Retina (tissue), 1 donor: ENCODE results near the gene KLF2.
"Not testable (repeated sequence)": the region's sequence is repeated elsewhere in the genome, so short reads cannot be mapped to it uniquely, and the experiment has no call there.

Experiments used
- DNase-seq: peaks from one replicate; pipeline ENCODE4 v3.0.0-alpha.2; 2016

KLF2 gene

GRCh38 chr19:16324384-16325160 is at the start of gene KLF2:
KLF2 (plus strand) TSS chr19:16324826; CDS start chr19:16324924, 98 bp downstream.
- peak; percentile 69 for DNase-seq

- DNase-seq, result no peak
These were observed 44.3 kb upstream of the KLF2 start for GRCh38 chr19:16280306-16280705.

DNA sequence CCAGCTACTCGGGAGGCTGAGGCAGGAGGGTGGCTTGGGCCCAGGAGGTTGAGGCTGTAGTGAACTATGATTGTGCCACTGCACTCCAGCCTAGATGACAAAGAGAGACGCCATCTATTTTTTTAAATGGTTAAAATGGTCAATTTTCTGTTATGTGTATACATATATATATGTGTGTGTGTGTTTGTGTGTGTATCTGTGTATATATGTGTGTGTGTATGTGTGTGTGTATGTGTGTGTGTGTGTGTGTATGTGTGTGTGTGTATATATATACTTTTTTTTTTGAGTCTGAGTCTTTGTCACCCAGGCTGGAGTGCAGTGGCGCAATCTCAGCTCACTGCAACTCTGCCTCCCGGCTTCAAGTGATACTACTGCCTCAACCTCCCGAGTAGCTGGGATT is 42.9 kb upstream of the KLF2 start:
- DNase-seq, result no peak

DNA sequence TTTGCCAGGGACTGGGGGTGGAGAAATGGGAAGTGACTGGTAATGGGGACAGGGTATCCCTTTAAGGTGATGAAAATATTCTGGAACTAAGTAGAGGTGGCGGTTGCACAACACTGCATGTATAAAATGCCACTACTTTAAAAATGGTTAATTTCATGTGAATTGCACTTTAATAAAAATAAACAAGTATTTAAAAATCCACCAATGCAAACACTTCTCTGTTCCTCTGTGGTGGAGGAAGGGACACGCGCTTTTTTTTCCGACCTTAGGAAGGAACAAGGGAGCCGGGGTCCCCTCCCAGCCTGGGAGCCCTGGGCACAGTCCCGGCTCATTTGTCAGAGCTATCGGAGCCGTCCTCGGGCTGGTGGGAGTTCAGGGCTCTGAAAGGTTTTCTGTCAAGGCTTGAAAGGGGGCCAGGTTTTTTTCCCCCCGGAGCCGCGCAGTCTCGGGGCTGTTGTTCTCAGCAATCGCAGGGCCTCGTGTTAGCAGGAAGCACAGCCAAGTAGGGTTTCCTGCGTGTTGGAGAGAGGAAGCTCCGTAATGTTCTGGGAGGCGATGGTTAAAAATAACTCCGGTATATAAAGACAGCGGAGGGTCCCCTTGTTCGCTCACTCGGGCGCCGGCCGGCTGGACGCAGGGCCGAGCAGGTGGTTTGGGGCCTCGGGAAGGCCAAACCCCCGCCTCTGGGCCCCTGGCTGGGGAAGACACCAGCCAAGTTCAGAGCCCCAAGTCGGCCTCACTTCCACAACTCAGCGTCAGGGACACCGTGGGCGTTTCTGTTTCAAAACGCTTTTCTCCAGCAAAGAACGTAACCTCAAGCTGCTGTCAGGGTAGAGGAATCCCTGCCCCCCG is 41.2 kb upstream of the KLF2 start:
- peak; percentile 61 for DNase-seq

DNA sequence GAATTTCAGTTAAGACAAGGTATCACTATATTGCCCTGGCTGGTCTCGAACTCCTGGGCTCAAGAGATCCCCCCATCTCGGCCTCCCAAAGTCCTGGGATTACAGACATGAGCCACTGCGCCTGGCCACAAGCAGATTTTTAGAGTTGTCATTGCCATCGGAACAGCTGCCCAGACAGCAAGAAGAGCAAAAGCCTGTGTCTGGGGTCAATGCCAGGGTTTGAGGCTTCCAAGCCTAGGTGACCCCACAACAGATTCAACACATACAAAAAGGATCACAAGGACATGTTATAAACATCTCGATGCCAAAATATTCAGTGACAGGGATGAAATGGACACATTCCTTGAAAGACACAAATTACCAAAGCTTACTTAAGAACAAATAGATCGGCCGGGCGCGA is 40.1 kb upstream of the KLF2 start:
- no peak for DNase-seq

- not testable (repeated sequence) for DNase-seq
These were observed 39.5 kb upstream of the KLF2 start for GRCh38 chr19:16285079-16285478.

- peak; percentile 69 for DNase-seq
These were observed 38.7 kb upstream of the KLF2 start for GRCh38 chr19:16285769-16286498.

DNA sequence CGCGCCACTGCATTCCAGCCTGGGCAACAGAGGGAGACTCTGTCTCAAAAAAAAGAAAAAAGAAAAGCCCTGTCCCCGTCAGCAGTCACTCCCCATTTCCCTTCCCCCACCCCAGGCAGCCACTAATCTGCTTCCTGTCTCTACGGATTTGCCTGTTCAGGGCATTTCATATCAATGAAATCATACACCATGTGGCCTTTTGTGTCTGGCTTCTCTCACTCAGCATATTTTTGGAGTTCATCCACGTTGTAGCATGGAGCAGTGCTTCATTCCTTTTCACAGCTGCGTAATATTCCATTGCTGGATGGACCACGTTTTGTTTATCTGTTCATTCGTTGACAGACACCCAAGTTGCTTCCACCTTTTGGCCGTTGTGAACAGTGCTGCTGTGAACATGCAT is 36.1 kb upstream of the KLF2 start:
- no peak for DNase-seq

DNA sequence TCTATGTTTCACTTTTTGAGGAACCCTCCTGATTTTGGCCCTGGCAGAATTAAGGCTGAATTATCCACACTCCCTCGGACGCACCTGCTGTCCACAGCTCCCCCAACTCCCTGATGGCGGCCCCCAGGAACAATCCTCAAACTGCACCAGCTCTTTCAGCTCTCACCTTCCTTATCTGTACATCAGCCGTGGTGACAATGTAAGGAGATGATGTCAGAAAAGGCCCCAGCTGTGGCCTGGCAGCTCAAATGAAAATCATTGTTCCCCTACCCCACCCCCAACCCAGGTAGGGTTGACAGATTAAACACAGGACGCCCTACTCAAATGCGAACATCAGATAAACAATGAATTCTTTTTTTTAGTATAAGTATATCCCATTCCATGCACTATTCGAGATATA is 35.0 kb upstream of the KLF2 start:
- DNase-seq, result no peak

DNA sequence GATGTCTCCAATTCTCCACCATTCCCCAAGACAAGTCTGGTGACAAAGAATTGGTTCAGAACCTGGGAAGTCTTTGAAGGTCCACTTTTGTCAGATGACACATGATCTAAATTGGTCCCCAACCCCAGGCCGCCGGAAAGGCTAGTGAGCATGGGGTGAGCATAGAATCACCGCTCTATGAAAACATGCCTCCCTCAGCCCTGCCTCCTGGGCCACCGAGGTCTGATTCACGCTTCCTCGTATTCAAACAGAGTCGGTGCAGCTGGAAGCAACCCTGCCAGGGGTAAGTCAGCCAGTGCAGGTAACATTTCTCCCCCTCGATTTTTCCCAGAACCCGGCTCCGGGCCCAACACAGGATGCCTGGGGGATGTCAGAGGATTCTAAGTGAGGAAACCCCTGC is 33.9 kb upstream of the KLF2 start:
- no peak for DNase-seq

- no peak for DNase-seq
These were observed 31.2 kb upstream of the KLF2 start for GRCh38 chr19:16293118-16294091.

GRCh38 chr19:16295057-16295456 is 29.6 kb upstream of the KLF2 start:
- DNase-seq, result no peak

DNA sequence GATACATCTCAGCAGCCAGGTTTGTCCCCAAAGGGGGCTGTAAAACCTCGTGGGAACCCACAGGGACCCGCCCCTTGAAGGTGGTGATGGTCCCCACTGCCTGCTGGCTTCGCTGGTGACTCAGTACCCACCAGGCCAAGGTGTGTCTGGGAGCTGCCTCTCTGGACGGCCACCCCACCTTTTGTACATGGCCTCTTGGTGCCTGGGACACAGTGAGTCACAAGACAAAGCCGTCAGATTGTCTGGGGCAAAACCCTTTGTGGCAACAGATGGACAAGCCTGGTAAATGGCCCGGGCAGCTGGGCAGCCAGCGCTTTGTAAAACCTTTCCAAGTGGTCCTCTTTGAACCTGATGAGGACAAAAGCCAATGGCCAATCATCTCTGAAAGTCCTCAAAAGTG is 27.9 kb upstream of the KLF2 start:
- DNase-seq, result no peak

DNA sequence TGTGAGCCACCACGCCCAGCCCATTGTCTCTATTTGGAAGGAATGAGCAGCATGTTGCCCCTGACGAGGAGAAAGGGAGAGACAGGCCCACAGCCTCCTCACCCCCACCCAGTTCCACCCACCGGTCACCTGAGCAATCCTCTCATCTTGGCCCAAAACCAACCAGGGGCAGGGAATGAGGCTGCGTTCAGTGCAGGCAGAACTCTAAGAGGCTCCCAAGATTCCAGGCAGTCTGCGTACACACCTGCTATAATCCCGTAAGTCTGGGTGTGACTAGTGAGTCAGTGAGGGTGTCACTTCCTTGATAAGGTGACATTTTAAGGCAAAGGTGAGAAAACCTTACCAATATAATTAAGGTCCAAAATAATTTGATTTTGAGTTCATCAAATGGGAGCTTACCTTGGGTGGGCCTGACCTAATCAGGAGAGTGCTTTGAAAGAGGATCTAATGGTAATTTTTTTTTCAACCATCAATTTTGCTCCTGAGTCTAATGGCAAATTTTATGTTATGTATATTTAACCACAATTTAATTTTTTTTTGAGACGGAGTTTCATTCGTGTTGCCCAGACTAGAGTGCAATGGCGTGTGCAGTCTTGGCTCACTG is 26.9 kb upstream of the KLF2 start:
- DNase-seq, result no peak

GRCh38 chr19:16298334-16298733 is 26.3 kb upstream of the KLF2 start:
- no peak for DNase-seq

- DNase-seq, result no peak
These were observed 22.5 kb upstream of the KLF2 start for GRCh38 chr19:16301999-16302694.

DNA sequence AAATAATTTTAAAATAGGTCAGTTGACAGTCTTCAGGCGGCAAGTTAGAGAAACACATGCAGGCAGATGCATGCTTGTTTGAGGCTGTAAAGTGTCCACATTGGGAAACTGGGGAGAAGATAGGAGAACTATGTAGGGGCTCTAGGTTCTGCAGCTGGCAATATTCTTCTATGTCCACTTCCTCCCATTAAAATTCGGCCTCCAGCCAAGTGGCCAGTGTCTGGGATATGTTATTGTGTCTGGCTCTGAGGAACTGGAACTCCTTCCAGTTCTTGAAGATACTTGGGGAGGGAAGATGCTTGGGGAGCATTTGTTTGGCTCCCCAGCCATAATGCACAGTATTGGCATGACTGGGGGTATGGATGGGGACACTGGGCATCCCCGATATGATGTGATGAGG is 20.9 kb upstream of the KLF2 start:
- no peak for DNase-seq

DNA sequence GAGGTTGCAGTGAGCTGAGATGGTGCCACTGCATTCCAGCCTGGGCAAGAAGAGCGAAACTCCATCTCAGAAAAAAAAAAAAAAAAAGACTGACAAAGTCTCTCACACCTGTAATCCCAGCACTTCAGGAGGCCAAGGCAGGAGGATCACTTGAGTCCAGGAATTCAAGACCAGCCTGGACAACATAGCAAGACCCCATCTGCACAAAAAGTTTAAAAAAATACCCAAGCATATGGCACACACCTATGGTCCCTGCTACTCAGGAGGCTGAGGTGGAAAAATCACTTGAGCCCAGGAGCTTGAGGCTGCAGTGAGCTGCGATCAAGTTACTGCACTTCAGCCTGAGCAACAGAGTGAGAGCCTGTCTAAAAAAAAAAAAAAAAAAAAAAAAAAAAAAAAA is 20.1 kb upstream of the KLF2 start:
- not testable (repeated sequence) for DNase-seq

DNA sequence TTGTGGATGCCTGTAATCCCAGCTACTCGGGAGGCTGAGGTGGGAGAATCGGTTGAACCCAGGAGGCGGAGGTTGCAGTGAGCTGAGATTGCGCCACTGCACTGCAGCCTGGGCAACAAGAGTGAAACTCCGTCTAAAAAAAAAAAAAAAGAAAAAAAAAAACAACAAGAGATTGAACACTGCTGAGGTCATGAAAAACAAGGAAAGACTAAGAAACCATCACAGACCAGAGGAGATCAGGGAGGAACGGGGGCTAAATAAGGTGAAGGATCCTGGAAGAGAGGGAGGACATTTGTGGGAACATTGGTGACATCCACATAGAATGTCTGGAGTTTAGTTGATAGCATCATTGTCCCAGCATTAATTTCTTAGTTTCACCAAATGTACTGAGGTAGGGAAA is 19.6 kb upstream of the KLF2 start:
- DNase-seq, result not testable (repeated sequence)

DNA sequence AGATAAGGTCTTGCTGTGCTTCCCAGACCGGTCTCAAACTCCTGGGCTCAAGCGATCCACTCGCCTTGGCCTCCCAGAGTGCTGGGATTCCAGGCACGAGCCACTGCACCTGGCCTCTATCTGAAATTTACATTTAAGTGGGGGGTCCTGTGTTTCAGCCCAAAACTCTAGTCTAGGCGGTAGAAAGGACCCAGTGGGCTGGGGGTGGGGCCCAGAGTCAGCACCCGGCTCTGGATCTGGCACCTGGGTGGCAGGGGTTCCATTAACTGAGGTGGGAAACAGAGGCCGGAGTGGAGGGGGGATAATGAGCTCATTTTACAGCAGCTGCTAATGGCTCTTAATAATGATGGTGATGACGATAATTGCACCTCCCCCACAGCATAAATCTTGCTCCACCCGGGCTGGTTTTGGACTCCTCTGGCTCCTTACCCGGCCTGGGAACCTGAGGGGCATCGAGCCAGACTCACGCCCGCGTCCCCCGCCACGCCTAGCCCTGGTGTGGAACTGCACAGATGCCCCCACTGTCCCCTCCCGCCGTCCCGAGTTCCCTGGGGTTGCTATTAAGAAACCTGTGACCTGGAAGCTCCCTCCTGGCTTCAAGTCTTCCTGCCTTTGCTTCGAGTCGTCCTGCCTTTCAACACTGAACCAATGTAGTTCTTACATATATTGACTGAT is 17.8 kb upstream of the KLF2 start:
- DNase-seq, result no peak

DNA sequence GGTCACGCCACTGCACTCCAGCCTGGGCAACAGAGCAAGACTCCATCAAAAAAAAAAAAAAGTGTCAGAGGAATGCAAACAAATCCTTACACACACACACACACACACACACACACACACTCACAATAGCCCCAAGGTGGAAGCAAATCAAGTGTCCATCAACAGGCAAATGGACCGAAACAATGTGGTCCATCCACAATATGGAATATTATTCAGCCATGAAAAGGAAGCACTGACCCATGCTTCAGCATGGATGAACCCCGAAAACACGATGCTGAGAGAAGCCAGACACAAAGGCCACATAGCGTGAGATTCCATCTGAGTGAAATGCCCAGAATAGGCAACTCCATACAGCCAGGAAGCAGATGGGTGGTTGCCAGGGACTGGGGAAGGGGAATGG is 16.5 kb upstream of the KLF2 start:
- no peak for DNase-seq
